BE2C (cell line): ENCODE results near the gene ARID5B.

Experiments used
- DNase-seq: peaks from one replicate; pipeline ENCODE4 v3.0.0-alpha.2; 2020
- H3K27me3 ChIP-seq: fragments of 250-450 bp; sonication (Bioruptor Pico); 2 replicates; pipeline ENCODE4 v1.5.1; 2020; ENCODE audit warnings: mild to moderate bottlenecking
- H3K36me3 ChIP-seq: fragments of 250-450 bp; sonication (Bioruptor Pico); 2 replicates; pipeline ENCODE4 v1.5.1; 2020; ENCODE audit warnings: mild to moderate bottlenecking
- H3K4me1 ChIP-seq: fragments of 250-450 bp; sonication (Bioruptor Pico); 2 replicates; pipeline ENCODE4 v1.5.1; 2020
- H3K4me3 ChIP-seq: 2 replicates; pipeline ENCODE4 v1.5.1; 2011; ENCODE audit warnings: low read depth, low read length
- H3K9me3 ChIP-seq: fragments of 250-450 bp; sonication (Bioruptor Pico); 2 replicates; pipeline ENCODE4 v1.5.1; 2020
- CTCF ChIP-seq: IDR thresholded peaks from 2 replicates; pipeline ENCODE4 v1.5.1; 2012; ENCODE audit warnings: mild to moderate bottlenecking, low read depth, low read length

Gene ARID5B

GRCh38 chr10:62093863-62094291, 192.4 kb downstream of the ARID5B start:
- Histone ChIP-seq H3K9me3 (no peaks in the 10 kb centered on the region), H3K4me1 (no peaks in the 10 kb centered on the region), H3K27me3 (no peaks in the 10 kb centered on the region), H3K36me3 (peaks cover 11% of the 10 kb centered on the region), H3K4me3 (no peak overlapping the region)
- no peak for DNase-seq
- no peak for TF ChIP-seq CTCF

GRCh38 chr10:62095181-62096122, 194.0 kb downstream of the ARID5B start:
- no peaks in the 10 kb centered on the region for H3K4me1 ChIP-seq
- H3K36me3 ChIP-seq = peaks cover 11% of the 10 kb centered on the region
- DNase-seq = no peak
- H3K4me3 ChIP-seq = no peak overlapping the region
- H3K9me3 ChIP-seq = no peaks in the 10 kb centered on the region
- no peaks in the 10 kb centered on the region for H3K27me3 ChIP-seq
- TF ChIP-seq CTCF = no peak

- Histone ChIP-seq H3K36me3 (peaks cover 6% of the 10 kb centered on the region), H3K4me1 (no peaks in the 10 kb centered on the region), H3K27me3 (no peaks in the 10 kb centered on the region), H3K4me3 (no peak overlapping the region), H3K9me3 (no peaks in the 10 kb centered on the region)
- TF ChIP-seq CTCF = no peak
- no peak for DNase-seq
Measured at GRCh38 chr10:62096256-62096933, 194.9 kb downstream of the ARID5B start.

GRCh38 chr10:62098278-62099121, 197.0 kb downstream of the ARID5B start:
- H3K4me1 ChIP-seq = no peaks in the 10 kb centered on the region

GRCh38 chr10:62099299-62099698, 197.8 kb downstream of the ARID5B start:
- TF ChIP-seq CTCF = no peak
- H3K4me1 ChIP-seq = no peaks in the 10 kb centered on the region
- H3K4me3 ChIP-seq = no peak overlapping the region
- no peaks in the 10 kb centered on the region for H3K36me3 ChIP-seq
- DNase-seq = no peak
- no peaks in the 10 kb centered on the region for H3K27me3 ChIP-seq
- H3K9me3 ChIP-seq = no peaks in the 10 kb centered on the region

More at GRCh38 chr10:62098278-62099121, 197.0 kb downstream of the ARID5B start:
- H3K9me3 ChIP-seq = no peaks in the 10 kb centered on the region
- DNase-seq = no peak
- H3K36me3 ChIP-seq = no peaks in the 10 kb centered on the region
- TF ChIP-seq CTCF = no peak
- H3K4me3 ChIP-seq = no peak overlapping the region
- H3K27me3 ChIP-seq = no peaks in the 10 kb centered on the region
